ENCODE data around the gene MPZL2.

GRCh38 chr11:118226781-118227180 is 37.3 kb downstream of the MPZL2 start:
- TF ChIP-seq CTCF (IDR thresholded peaks at IDR 0.05; ENCODE audit: borderline replicate concordance, extremely low read depth, low read length, poor library complexity, severe bottlenecking) (no peak), EZH2 (IDR thresholded peaks at IDR 0.05; ENCODE audit: borderline replicate concordance, low read depth, low read length, severe bottlenecking) (no peak)

Data from DND-41 (cell line).